Neural progenitor cell (in vitro differentiated cells): ENCODE data around the gene PPP2R2B. TPM values are rescaled to one million over a fixed set of nuclear protein-coding genes. Genes with fewer than 3 reads are reported as not detected.

Experiments used
- DNase-seq: peaks from one replicate; pipeline ENCODE4 v3.0.0-alpha.2; 2016; ENCODE audit warnings: low spot score
- H2AFZ ChIP-seq: fragments of 200-600 bp; sonication (generic); replicated peaks from 2 replicates; pipeline ENCODE4 v1.6.1; 2016; ENCODE audit warnings: antibody characterized with exemption
- H3F3A ChIP-seq: fragments of 200-600 bp; sonication (generic); 2 replicates; pipeline ENCODE4 v1.6.1; 2016; ENCODE audit warnings: antibody characterized with exemption, low read depth
- H3K27ac ChIP-seq: fragments of 200-600 bp; sonication (generic); 2 replicates; pipeline ENCODE4 v1.5.1; 2016; ENCODE audit warnings: mild to moderate bottlenecking
- H3K27me3 ChIP-seq: fragments of 200-600 bp; sonication (generic); 2 replicates; pipeline ENCODE4 v1.6.1; 2016; ENCODE audit warnings: mild to moderate bottlenecking, moderate library complexity
- H3K36me3 ChIP-seq: fragments of 200-600 bp; sonication (generic); 2 replicates; pipeline ENCODE4 v1.5.1; 2016
- H3K4me1 ChIP-seq: fragments of 200-600 bp; sonication (generic); 2 replicates; pipeline ENCODE4 v1.6.1; 2016; ENCODE audit warnings: mixed run types
- H3K4me2 ChIP-seq: fragments of 200-600 bp; sonication (generic); 2 replicates; pipeline ENCODE4 v1.6.1; 2016
- H3K4me3 ChIP-seq: fragments of 200-600 bp; sonication (generic); 2 replicates; pipeline ENCODE4 v1.5.1; 2016
- H3K79me2 ChIP-seq: fragments of 200-600 bp; sonication (generic); 2 replicates; pipeline ENCODE4 v1.6.1; 2016; ENCODE audit warnings: low read depth
- H3K9ac ChIP-seq: fragments of 200-600 bp; sonication (generic); 2 replicates; pipeline ENCODE4 v1.6.1; 2016
- H3K9me3 ChIP-seq: fragments of 200-600 bp; sonication (generic); 2 replicates; pipeline ENCODE4 v1.5.1; 2016; ENCODE audit warnings: low read depth
- H4K20me1 ChIP-seq: fragments of 200-600 bp; sonication (generic); 2 replicates; pipeline ENCODE4 v1.6.1; 2016; ENCODE audit warnings: low read depth
- H3K27ac Mint-ChIP-seq: 3 replicates; pipeline ENCODE4 v1.8.0; 2021; ENCODE audit warnings: mixed read lengths
- H3K27me3 Mint-ChIP-seq: 2 replicates; pipeline ENCODE4 v1.8.0; 2022; ENCODE audit warnings: low read depth, mild to moderate bottlenecking, inconsistent platforms, moderate library complexity, mixed read lengths; ENCODE audit not compliant: insufficient read depth
- H3K36me3 Mint-ChIP-seq: 3 replicates; pipeline ENCODE4 v1.8.0; 2021; ENCODE audit warnings: mixed read lengths
- H3K4me1 Mint-ChIP-seq: 3 replicates; pipeline ENCODE4 v1.8.0; 2021; ENCODE audit warnings: mixed read lengths
- H3K4me3 Mint-ChIP-seq: 3 replicates; pipeline ENCODE4 v1.8.0; 2021; ENCODE audit warnings: mild to moderate bottlenecking, moderate library complexity, mixed read lengths
- H3K9me3 Mint-ChIP-seq: 3 replicates; pipeline ENCODE4 v1.8.0; 2020; ENCODE audit warnings: mixed read lengths
- EZH2 ChIP-seq: fragments of 200-600 bp; sonication (generic); IDR thresholded peaks from 2 replicates; pipeline ENCODE4 v1.6.1; 2017; ENCODE audit warnings: antibody characterized with exemption, mild to moderate bottlenecking, moderate library complexity
- EZH2phosphoT487 ChIP-seq: fragments of 200-600 bp; sonication (generic); IDR thresholded peaks from 2 replicates; pipeline ENCODE4 v1.6.1; 2017; ENCODE audit warnings: antibody characterized with exemption
- total RNA-seq: library from RNA; depleted of rRNA; stranded (reverse); fragments of >200 nt; gene quantifications from 2 replicates; pipeline ENCODE4 v1.2.3, GENCODE V29; 2015; ENCODE audit warnings: low replicate concordance
- TF ChIP-seq, protein P1 (sequence below): fragments of 200-600 bp; sonication (generic); IDR thresholded peaks from 2 replicates; pipeline ENCODE4 v1.5.1; 2017; ENCODE audit warnings: antibody characterized with exemption, mild to moderate bottlenecking

PPP2R2B gene
- total RNA-seq, 1 donor from 2014 or later = 26.6 TPM

GRCh38 chr5:146827901-146828300 lies 50.7 kb downstream of the PPP2R2B start:
- H3F3A ChIP-seq = no peaks in the 10 kb centered on the region
- Mint-ChIP-seq H3K27me3 (no peaks in the 10 kb centered on the region), H3K4me3 (no peak overlapping the region)

GRCh38 chr5:146825033-146825432 lies 53.5 kb downstream of the PPP2R2B start:
- no peak overlapping the region for H3K27ac ChIP-seq
- Mint-ChIP-seq H3K9me3 (no peaks in the 10 kb centered on the region), H3K27me3 (no peaks in the 10 kb centered on the region), H3K27ac (no peak overlapping the region), H3K4me1 (no peaks in the 10 kb centered on the region), H3K4me3 (no peak overlapping the region), H3K36me3 (no peaks in the 10 kb centered on the region)
- H3K9me3 ChIP-seq = no peaks in the 10 kb centered on the region
- no peaks in the 10 kb centered on the region for H3K36me3 ChIP-seq
- H2AFZ ChIP-seq = no peak overlapping the region
- H3K4me1 ChIP-seq = no peaks in the 10 kb centered on the region
- no peak overlapping the region for H3K4me3 ChIP-seq
- no peaks in the 10 kb centered on the region for H3F3A ChIP-seq
- H4K20me1 ChIP-seq = peaks cover 4% of the 10 kb centered on the region
- DNase-seq = peak; percentile 77
- TF ChIP-seq EZH2phosphoT487 (no peak), EZH2 (no peak)
- TF ChIP-seq, protein P1, sequence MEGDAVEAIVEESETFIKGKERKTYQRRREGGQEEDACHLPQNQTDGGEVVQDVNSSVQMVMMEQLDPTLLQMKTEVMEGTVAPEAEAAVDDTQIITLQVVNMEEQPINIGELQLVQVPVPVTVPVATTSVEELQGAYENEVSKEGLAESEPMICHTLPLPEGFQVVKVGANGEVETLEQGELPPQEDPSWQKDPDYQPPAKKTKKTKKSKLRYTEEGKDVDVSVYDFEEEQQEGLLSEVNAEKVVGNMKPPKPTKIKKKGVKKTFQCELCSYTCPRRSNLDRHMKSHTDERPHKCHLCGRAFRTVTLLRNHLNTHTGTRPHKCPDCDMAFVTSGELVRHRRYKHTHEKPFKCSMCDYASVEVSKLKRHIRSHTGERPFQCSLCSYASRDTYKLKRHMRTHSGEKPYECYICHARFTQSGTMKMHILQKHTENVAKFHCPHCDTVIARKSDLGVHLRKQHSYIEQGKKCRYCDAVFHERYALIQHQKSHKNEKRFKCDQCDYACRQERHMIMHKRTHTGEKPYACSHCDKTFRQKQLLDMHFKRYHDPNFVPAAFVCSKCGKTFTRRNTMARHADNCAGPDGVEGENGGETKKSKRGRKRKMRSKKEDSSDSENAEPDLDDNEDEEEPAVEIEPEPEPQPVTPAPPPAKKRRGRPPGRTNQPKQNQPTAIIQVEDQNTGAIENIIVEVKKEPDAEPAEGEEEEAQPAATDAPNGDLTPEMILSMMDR = no peak
- no peaks in the 10 kb centered on the region for H3K27me3 ChIP-seq
- no peaks in the 10 kb centered on the region for H3K79me2 ChIP-seq
- no peak overlapping the region for H3K4me2 ChIP-seq
- no peak overlapping the region for H3K9ac ChIP-seq

More at GRCh38 chr5:146827901-146828300, 50.7 kb downstream of the PPP2R2B start:
- Histone ChIP-seq H3K9me3 (no peaks in the 10 kb centered on the region), H3K4me1 (no peaks in the 10 kb centered on the region), H3K4me3 (no peak overlapping the region), H3K27ac (no peak overlapping the region), H3K27me3 (no peaks in the 10 kb centered on the region), H4K20me1 (peaks cover 4% of the 10 kb centered on the region), H3K4me2 (no peak overlapping the region), H3K9ac (no peak overlapping the region), H2AFZ (no peak overlapping the region), H3K36me3 (no peaks in the 10 kb centered on the region), H3K79me2 (no peaks in the 10 kb centered on the region)
- no peak for DNase-seq
- Mint-ChIP-seq H3K27ac (no peak overlapping the region), H3K36me3 (no peaks in the 10 kb centered on the region), H3K9me3 (no peaks in the 10 kb centered on the region), H3K4me1 (no peaks in the 10 kb centered on the region)
- TF ChIP-seq EZH2 = no peak
- TF ChIP-seq, protein P1 = no peak

DNA sequence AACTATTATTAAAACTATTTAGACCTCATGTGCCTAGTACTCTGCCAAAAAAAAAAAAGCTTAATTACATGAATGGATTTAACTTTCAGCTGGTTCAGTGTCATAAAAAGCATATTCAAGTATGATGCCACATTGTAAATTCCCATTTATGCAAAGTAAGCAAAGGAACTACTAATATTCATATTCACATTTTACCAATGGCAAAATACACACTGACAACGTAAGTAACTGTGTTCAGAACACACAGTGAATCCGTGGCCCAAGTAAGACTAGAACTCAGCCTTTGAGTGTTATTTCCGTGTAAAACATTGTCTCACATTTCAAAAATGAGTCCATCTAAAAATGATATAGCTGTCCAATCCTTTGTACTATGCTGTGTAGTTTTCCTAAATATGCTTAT lies 56.8 kb downstream of the PPP2R2B start:
- TF ChIP-seq EZH2 (no peak), EZH2phosphoT487 (no peak)
- TF ChIP-seq, protein P1 = no peak
- DNase-seq = no peak
- H3K27ac Mint-ChIP-seq = no peak overlapping the region
- Histone ChIP-seq H3K27me3 (no peaks in the 10 kb centered on the region), H2AFZ (no peak overlapping the region), H3K4me2 (no peak overlapping the region), H3F3A (peaks cover 6% of the 10 kb centered on the region), H3K4me3 (no peak overlapping the region), H3K4me1 (no peaks in the 10 kb centered on the region), H3K79me2 (no peaks in the 10 kb centered on the region), H4K20me1 (peaks cover 4% of the 10 kb centered on the region), H3K9me3 (no peaks in the 10 kb centered on the region), H3K36me3 (no peaks in the 10 kb centered on the region), H3K9ac (no peak overlapping the region), H3K27ac (no peak overlapping the region)
- H3K36me3 Mint-ChIP-seq = no peaks in the 10 kb centered on the region
- H3K9me3 Mint-ChIP-seq = no peaks in the 10 kb centered on the region
- no peak overlapping the region for H3K4me3 Mint-ChIP-seq
- H3K4me1 Mint-ChIP-seq = no peaks in the 10 kb centered on the region
- H3K27me3 Mint-ChIP-seq = no peaks in the 10 kb centered on the region
